ENCODE data around the gene CCDC137.

- peak in 1 of 2 donors; percentile 18 for TF ChIP-seq CTCF (conservative IDR thresholded peaks at IDR 0.05 in 1 of 2, IDR thresholded peaks at IDR 0.05 in 1 of 2; ENCODE audit: low read depth in 1 of 2, low read length in 2 of 2)
- TF ChIP-seq EZH2 (IDR thresholded peaks at IDR 0.05; ENCODE audit: low read length, missing control alignments) = no peak
These were observed 46.0 kb downstream of the CCDC137 start for GRCh38 chr17:81712468-81713003.
